NK-92 (cell line): Measurements from ENCODE around the gene ITGA3.
"Not testable (repeated sequence)": the region's sequence is repeated elsewhere in the genome, so short reads cannot be mapped to it uniquely, and the experiment has no call there.

Experiments used
- DNase-seq: peaks from one replicate; lab custom pipeline; 2025; ENCODE audit not compliant: unreplicated experiment; lab: John Stamatoyannopoulos, UW

The ITGA3 gene

GRCh38 chr17:50051082-50051576 lies 4.8 kb upstream of the ITGA3 start:
- DNase-seq: no peak

GRCh38 chr17:50051606-50052005 lies 4.3 kb upstream of the ITGA3 start:
- DNase-seq: no peak

GRCh38 chr17:50052241-50052796 lies 3.6 kb upstream of the ITGA3 start:
- DNase-seq: no peak

- DNase-seq: no peak
Observed at GRCh38 chr17:50052822-50053653, 2.9 kb upstream of the ITGA3 start.

GRCh38 chr17:50053654-50053960 lies 2.3 kb upstream of the ITGA3 start:
- no peak for DNase-seq

- DNase-seq: no peak
Observed at GRCh38 chr17:50055055-50055425, 870 bp upstream of the ITGA3 start.

GRCh38 chr17:50056217-50056960 lies 479 bp downstream of the ITGA3 start:
- no peak for DNase-seq

- no peak for DNase-seq
Observed at GRCh38 chr17:50056961-50057330, 1.0 kb downstream of the ITGA3 start.

GRCh38 chr17:50057521-50057991 lies 1.6 kb downstream of the ITGA3 start:
- DNase-seq: no peak

- no peak for DNase-seq
Observed at GRCh38 chr17:50058296-50058953, 2.5 kb downstream of the ITGA3 start.

- no peak for DNase-seq
Observed at GRCh38 chr17:50059256-50059655, 3.3 kb downstream of the ITGA3 start.

- DNase-seq: no peak
Observed at GRCh38 chr17:50059759-50060273, 3.9 kb downstream of the ITGA3 start.

- no peak for DNase-seq
Observed at GRCh38 chr17:50060951-50061712, 5.2 kb downstream of the ITGA3 start.

GRCh38 chr17:50061713-50062045 lies 5.8 kb downstream of the ITGA3 start:
- DNase-seq: not testable (repeated sequence)

- no peak for DNase-seq
Observed at GRCh38 chr17:50062293-50063243, 6.7 kb downstream of the ITGA3 start.

- DNase-seq: no peak
Observed at GRCh38 chr17:50063561-50064252, 7.8 kb downstream of the ITGA3 start.

- DNase-seq: no peak
Observed at GRCh38 chr17:50064253-50065001, 8.5 kb downstream of the ITGA3 start.

- no peak for DNase-seq
Observed at GRCh38 chr17:50065056-50065455, 9.1 kb downstream of the ITGA3 start.
